H1 (cell line): ENCODE data around the gene ROGDI. TPM values are rescaled to one million over a fixed set of nuclear protein-coding genes. Genes with fewer than 3 reads are reported as not detected.

Experiments used
- CTCF ChIA-PET: fragments of 300-600 bp; sonication (Branson Sonifier 250); formaldehyde crosslinking; loops from one replicate; lab custom pipeline; 2021; ENCODE audit not compliant: partially characterized antibody; lab: Charles Lee
- POLR2A ChIA-PET: fragments of 300-600 bp; sonication (Branson Sonifier 250); formaldehyde crosslinking; loops from one replicate; lab custom pipeline; 2021; ENCODE audit warnings: inconsistent platforms; ENCODE audit not compliant: partially characterized antibody; lab: Charles Lee
- DNase-seq, 2 experiments: peaks; one replicate each; pipeline versions ENCODE4 v3.0.0 to v3.0.0-alpha.2; 2010 to 2022; ENCODE audit warnings: low spot score in 2 of 2, low read depth in 1 of 2, mixed read lengths in 1 of 2
- FAIRE-seq: peaks from 2 replicates; lab custom pipeline; 2011; peaks lifted over from hg19 to GRCh38; lab: Jason Lieb, UNC
- H2AFZ ChIP-seq: 2 replicates; pipeline ENCODE4 v1.8.1; 2012; ENCODE audit warnings: low read length, inconsistent platforms
- H2AK5ac ChIP-seq: 2 replicates; pipeline ENCODE4 v1.6.1; 2013; ENCODE audit warnings: low read depth, low read length
- H2BK120ac ChIP-seq: replicated peaks from 2 replicates; pipeline ENCODE3; 2013; ENCODE audit warnings: low read depth, low read length, inconsistent platforms
- H2BK12ac ChIP-seq: 2 replicates; pipeline ENCODE4 v1.6.1; 2013; ENCODE audit warnings: low read depth, low read length
- H2BK15ac ChIP-seq: 2 replicates; pipeline ENCODE4 v1.6.1; 2013; ENCODE audit warnings: low read length
- H2BK20ac ChIP-seq: 2 replicates; pipeline ENCODE4 v1.6.1; 2013; ENCODE audit warnings: low read length
- H2BK5ac ChIP-seq: 2 replicates; pipeline ENCODE4 v1.6.1; 2013; ENCODE audit warnings: low read depth, low read length
- H3K14ac ChIP-seq: 2 replicates; pipeline ENCODE4 v1.6.1; 2013; ENCODE audit warnings: inconsistent platforms; ENCODE audit not compliant: insufficient read length
- H3K18ac ChIP-seq: 2 replicates; pipeline ENCODE4 v1.6.1; 2013; ENCODE audit warnings: low read length; ENCODE audit errors: extremely low read depth
- H3K23ac ChIP-seq: 2 replicates; pipeline ENCODE4 v1.6.1; 2013; ENCODE audit warnings: inconsistent platforms; ENCODE audit not compliant: insufficient read length
- H3K23me2 ChIP-seq: 2 replicates; pipeline ENCODE4 v1.6.1; 2013; ENCODE audit warnings: low read depth, low read length
- H3K27ac ChIP-seq: 2 replicates; pipeline ENCODE4 v1.6.1; 2011; ENCODE audit warnings: low read depth, low read length, inconsistent platforms
- H3K27me3 ChIP-seq, 4 experiments: replicated peaks in 1 of 4; 1 replicate in 1 of 4; 2 replicates in 3 of 4; pipeline versions ENCODE4 v1.6.1 to v1.8.1; 2011 to 2013; ENCODE audit warnings: low read length in 3 of 4, mild to moderate bottlenecking in 3 of 4, inconsistent platforms in 2 of 4, mixed read lengths in 2 of 4, moderate library complexity in 1 of 4; ENCODE audit not compliant: control insufficient read depth in 3 of 4, insufficient read depth in 3 of 4; ENCODE audit errors: extremely low read depth in 1 of 4
- H3K36me3 ChIP-seq, 4 experiments: 2 replicates each; pipeline versions ENCODE4 v1.6.1 to v1.8.1; 2011 to 2013; ENCODE audit warnings: mild to moderate bottlenecking in 4 of 4, low read length in 3 of 4, moderate library complexity in 2 of 4, control low read depth in 1 of 4, inconsistent platforms in 1 of 4; ENCODE audit not compliant: insufficient read depth in 4 of 4, control insufficient read depth in 2 of 4
- H3K4ac ChIP-seq: replicated peaks from 2 replicates; pipeline ENCODE3; 2013; ENCODE audit warnings: low read length, low read depth, mixed read lengths, inconsistent platforms; ENCODE audit not compliant: insufficient read length
- H3K4me1 ChIP-seq, 4 experiments: replicated peaks in 1 of 4; 1 replicate in 1 of 4; 2 replicates in 3 of 4; pipeline versions ENCODE4 v1.6.1 to v1.8.1; 2011 to 2013; ENCODE audit warnings: low read length in 3 of 4, inconsistent platforms in 2 of 4, mixed read lengths in 1 of 4; ENCODE audit not compliant: insufficient read depth in 4 of 4, control insufficient read depth in 3 of 4
- H3K4me2 ChIP-seq, 2 experiments: 2 replicates each; pipeline versions ENCODE4 v1.6.1 to v1.8.1; 2011 to 2013; ENCODE audit warnings: low read depth in 2 of 2, low read length in 2 of 2, control low read depth in 1 of 2, inconsistent platforms in 1 of 2, mild to moderate bottlenecking in 1 of 2; ENCODE audit not compliant: insufficient read depth in 1 of 2
- H3K4me3 ChIP-seq, 4 experiments: fragments of 200-600, 300-600 bp in 1 of 4; sonication (generic), shearing (Covaris generic), sonication (Bioruptor Twin) in 1 of 4; 2 replicates each; pipeline versions ENCODE4 v1.5.1 to v1.8.1; 2011 to 2016; ENCODE audit warnings: low read length in 4 of 4, low read depth in 3 of 4, control low read depth in 2 of 4, inconsistent platforms in 2 of 4, mild to moderate bottlenecking in 2 of 4, mixed read lengths in 1 of 4, moderate library complexity in 1 of 4; ENCODE audit not compliant: insufficient read depth in 2 of 4; ENCODE audit errors: extremely low read depth in 1 of 4
- H3K56ac ChIP-seq: replicated peaks from 2 replicates; pipeline ENCODE3; 2013; ENCODE audit warnings: low read depth, mild to moderate bottlenecking, mixed read lengths, low read length, inconsistent platforms; ENCODE audit not compliant: insufficient read length
- H3K79me1 ChIP-seq: 2 replicates; pipeline ENCODE4 v1.6.1; 2013; ENCODE audit warnings: low read depth, low read length, control low read depth
- H3K79me2 ChIP-seq, 2 experiments: 2 replicates each; pipeline versions ENCODE4 v1.6.1 to v1.8.1; 2012 to 2013; ENCODE audit warnings: low read length in 2 of 2, mild to moderate bottlenecking in 2 of 2, inconsistent platforms in 1 of 2; ENCODE audit not compliant: insufficient read depth in 2 of 2, control insufficient read depth in 1 of 2
- H3K9ac ChIP-seq, 4 experiments: replicated peaks in 1 of 4; 1 replicate in 1 of 4; 2 replicates in 3 of 4; pipeline versions ENCODE4 v1.6.1 to v1.8.1; 2011 to 2013; ENCODE audit warnings: low read depth in 3 of 4, low read length in 3 of 4, control low read depth in 2 of 4, mild to moderate bottlenecking in 2 of 4, moderate library complexity in 2 of 4, inconsistent platforms in 1 of 4; ENCODE audit errors: extremely low read depth in 1 of 4
- H3K9me3 ChIP-seq, 2 experiments: 2 replicates each; pipeline versions ENCODE4 v1.6.1 to v1.8.1; 2012 to 2013; ENCODE audit warnings: mild to moderate bottlenecking in 2 of 2, moderate library complexity in 2 of 2, control low read depth in 1 of 2, inconsistent platforms in 1 of 2, low read depth in 1 of 2, low read length in 1 of 2, mixed read lengths in 1 of 2; ENCODE audit not compliant: insufficient read depth in 2 of 2
- H4K20me1 ChIP-seq, 2 experiments: replicated peaks in 1 of 2; 2 replicates each; pipeline versions ENCODE3 to v1.8.1; 2011 to 2013; ENCODE audit warnings: inconsistent platforms in 2 of 2, low read length in 2 of 2, mild to moderate bottlenecking in 1 of 2; ENCODE audit not compliant: insufficient read depth in 2 of 2, control insufficient read depth in 1 of 2
- H4K5ac ChIP-seq: 2 replicates; pipeline ENCODE4 v1.6.1; 2013; ENCODE audit warnings: low read length, low read depth, mixed read lengths, inconsistent platforms; ENCODE audit not compliant: insufficient read length
- H4K8ac ChIP-seq: 2 replicates; pipeline ENCODE4 v1.8.0; 2013; ENCODE audit warnings: mild to moderate bottlenecking, moderate library complexity, low read length, inconsistent platforms; ENCODE audit not compliant: insufficient read depth; ENCODE audit errors: extremely low read depth
- H4K91ac ChIP-seq: replicated peaks from 2 replicates; pipeline ENCODE3; 2013; ENCODE audit warnings: low read length, mixed read lengths, inconsistent platforms; ENCODE audit not compliant: insufficient read length
- CHD2 ChIP-seq: IDR thresholded peaks from 2 replicates; pipeline ENCODE4 v1.6.1; 2012; ENCODE audit warnings: low read length, improper control_type of control experiment
- CREB1 ChIP-seq: IDR thresholded peaks from 2 replicates; pipeline ENCODE4 v1.6.1; 2012; ENCODE audit warnings: inconsistent platforms
- HDAC6 ChIP-seq: IDR thresholded peaks from one replicate; pipeline ENCODE4 v1.7.1; 2012; ENCODE audit warnings: low read depth, mild to moderate bottlenecking, inconsistent platforms, low read length, moderate library complexity
- SIN3A ChIP-seq, 2 experiments: IDR thresholded peaks in 1 of 2; conservative IDR thresholded peaks in 1 of 2; 2 replicates each; pipeline ENCODE4 v1.6.1; 2011 to 2012; ENCODE audit warnings: low read length in 2 of 2, improper control_type of control experiment in 1 of 2, low read depth in 1 of 2, mild to moderate bottlenecking in 1 of 2
- polyA plus RNA-seq, 7 experiments: library from polyadenylated mRNA; depleted of rRNA in 3 of 7; stranded (reverse) in 5 of 7; unstranded in 2 of 7; fragments of >200 nt in 5 of 7; fragments of 200-250 nt in 2 of 7; gene quantifications; 1 replicate in 5 of 7; 2 replicates in 1 of 7; 4 replicates in 1 of 7; pipeline versions ENCODE4 v1.2.1 to v1.2.3, GENCODE V29; 2011 to 2013; ENCODE audit warnings: missing spikeins in 2 of 7, mixed read lengths in 2 of 7
- total RNA-seq: library from RNA; stranded (reverse); fragmentation: NEBNext Ultra II Directional; extraction: Animal tissue kit (Norgen Biotek cat#: 25700); gene quantifications from 2 replicates; pipeline ENCODE4 v1.2.1, GENCODE V29; 2021

Gene ROGDI
- total and polyA plus RNA-seq, 2 of the 8 experiments (the other 6 are each of a cell fraction or from before 2014, with no cell fraction given): 27.4 to 68.4 TPM

DNA sequence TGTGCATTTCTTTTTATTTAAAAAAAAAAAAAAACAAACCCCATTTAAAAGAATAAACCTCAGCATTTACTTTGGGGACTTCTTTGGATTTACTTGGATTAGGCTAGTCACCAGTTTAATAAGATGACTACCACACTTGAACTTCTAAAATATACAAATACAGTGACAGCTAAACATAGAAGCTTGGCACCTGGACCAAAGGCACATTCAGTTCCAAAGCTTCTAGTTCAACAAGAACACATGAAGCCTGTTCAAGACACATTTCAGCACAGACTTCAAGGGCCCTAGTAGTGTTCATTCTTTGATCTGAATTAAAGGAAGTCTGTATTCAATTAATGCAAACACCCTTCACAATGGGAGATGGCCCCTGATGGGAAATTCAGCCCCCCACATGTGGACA lies 11.6 kb upstream of the ROGDI start:
- Histone ChIP-seq H3K9me3 (no peaks in the 10 kb centered on the region), H3K4me2 (no peak overlapping the region), H3K56ac (no peak overlapping the region), H4K8ac (no peak overlapping the region), H2BK15ac (no peak overlapping the region), H3K27me3 (no peaks in the 10 kb centered on the region), H3K27ac (no peak overlapping the region), H2BK20ac (no peak overlapping the region), H4K20me1 (peaks cover 0 to 8% of the 10 kb centered on the region in 2 experiments), H2BK5ac (no peak overlapping the region), H3K23me2 (no peaks in the 10 kb centered on the region), H3K36me3 (peaks cover 7 to 48% (median 39%) of the 10 kb centered on the region in 4 experiments), H3K18ac (no peak overlapping the region), H3K79me1 (no peaks in the 10 kb centered on the region), H3K14ac (no peak overlapping the region), H2BK12ac (no peak overlapping the region), H3K79me2 (no peaks in the 10 kb centered on the region), H3K9ac (no peak overlapping the region), H3K4ac (no peak overlapping the region), H2AK5ac (no peak overlapping the region), H4K5ac (no peak overlapping the region), H3K23ac (no peak overlapping the region), H3K4me1 (no peaks in the 10 kb centered on the region), H2AFZ (no peak overlapping the region), H4K91ac (no peak overlapping the region), H2BK120ac (no peak overlapping the region), H3K4me3 (no peak overlapping the region)
- POLR2A ChIA-PET: no interaction called here
- FAIRE-seq (no peak), DNase-seq (no peak)
- no peak for TF ChIP-seq HDAC6
- no peak for TF ChIP-seq SIN3A (conservative IDR thresholded peaks at IDR 0.05 in 1 of 2, IDR thresholded peaks at IDR 0.05 in 1 of 2; ENCODE audit: low read depth in 1 of 2, low read length in 2 of 2)
- no peak for TF ChIP-seq CREB1
- no peak for TF ChIP-seq CHD2
- CTCF ChIA-PET: interaction anchor here (1.4 kb wide), 1 partner anchor 97 kb away, joined by 7 read pairs; no protein-coding TSS in a partner anchor
